Mesothelial cell of epicardium (in vitro differentiated cells): ENCODE data around the gene AP3B1. TPM values are rescaled to one million over a fixed set of nuclear protein-coding genes. Genes with fewer than 3 reads are reported as not detected.

Experiments
- DNase-seq, 2 experiments: peaks; one replicate each; pipeline ENCODE4 v3.0.0; 2021; ENCODE audit warnings: low spot score in 2 of 2; ENCODE audit not compliant: unreplicated experiment in 2 of 2
- H3K27ac Mint-ChIP-seq: 2 replicates; pipeline ENCODE4 v1.8.0; 2021; ENCODE audit warnings: mixed read lengths
- H3K27me3 Mint-ChIP-seq: 2 replicates; pipeline ENCODE4 v1.8.0; 2021; ENCODE audit warnings: low read depth, mixed read lengths
- H3K36me3 Mint-ChIP-seq: 2 replicates; pipeline ENCODE4 v1.8.0; 2021; ENCODE audit warnings: mixed read lengths
- H3K4me1 Mint-ChIP-seq: 2 replicates; pipeline ENCODE4 v1.8.0; 2021; ENCODE audit warnings: mixed read lengths
- H3K4me3 Mint-ChIP-seq: 2 replicates; pipeline ENCODE4 v1.8.0; 2021; ENCODE audit warnings: mild to moderate bottlenecking, moderate library complexity, mixed read lengths
- H3K9me3 Mint-ChIP-seq: 2 replicates; pipeline ENCODE4 v1.8.0; 2021; ENCODE audit warnings: mixed read lengths
- total RNA-seq: library from RNA; stranded (reverse); gene quantifications from 3 replicates; pipeline ENCODE4 v1.2.1, GENCODE V29; 2021
- TF ChIP-seq, protein P1 (sequence below): fragments of 200-600 bp; sonication (generic); IDR thresholded peaks from one replicate; pipeline ENCODE4 v1.5.0; 2021; ENCODE audit warnings: antibody characterized with exemption; ENCODE audit not compliant: unreplicated experiment

AP3B1 gene
- total RNA-seq, 1 donor from 2014 or later = 50.6 TPM

DNA sequence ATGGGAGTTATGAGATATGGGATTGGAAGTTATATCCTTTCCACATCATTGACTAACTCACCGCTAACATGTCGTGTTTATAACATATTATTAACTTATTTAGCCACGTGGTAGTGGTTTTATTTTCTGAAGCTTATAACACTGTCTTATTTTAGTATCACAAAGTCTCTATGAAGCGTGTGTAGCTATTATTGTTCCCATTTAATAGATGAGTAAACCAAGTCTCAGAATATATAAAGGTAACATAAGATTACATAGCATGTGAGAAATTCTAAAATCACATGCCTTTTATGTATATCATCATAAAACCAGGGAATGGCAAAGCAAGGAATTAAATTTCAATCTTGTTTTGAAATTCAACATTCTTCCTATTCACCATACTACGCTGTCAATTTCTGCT, 15.3 kb downstream of the AP3B1 start:
- peaks cover 11% of the 10 kb centered on the region for H3K4me1 Mint-ChIP-seq
- no peak overlapping the region for H3K27ac Mint-ChIP-seq
- no peaks in the 10 kb centered on the region for H3K27me3 Mint-ChIP-seq
- DNase-seq = no peak
- peaks cover 4% of the 10 kb centered on the region for H3K36me3 Mint-ChIP-seq
- H3K4me3 Mint-ChIP-seq = no peak overlapping the region
- H3K9me3 Mint-ChIP-seq = peaks cover 4% of the 10 kb centered on the region
- TF ChIP-seq, protein P1, sequence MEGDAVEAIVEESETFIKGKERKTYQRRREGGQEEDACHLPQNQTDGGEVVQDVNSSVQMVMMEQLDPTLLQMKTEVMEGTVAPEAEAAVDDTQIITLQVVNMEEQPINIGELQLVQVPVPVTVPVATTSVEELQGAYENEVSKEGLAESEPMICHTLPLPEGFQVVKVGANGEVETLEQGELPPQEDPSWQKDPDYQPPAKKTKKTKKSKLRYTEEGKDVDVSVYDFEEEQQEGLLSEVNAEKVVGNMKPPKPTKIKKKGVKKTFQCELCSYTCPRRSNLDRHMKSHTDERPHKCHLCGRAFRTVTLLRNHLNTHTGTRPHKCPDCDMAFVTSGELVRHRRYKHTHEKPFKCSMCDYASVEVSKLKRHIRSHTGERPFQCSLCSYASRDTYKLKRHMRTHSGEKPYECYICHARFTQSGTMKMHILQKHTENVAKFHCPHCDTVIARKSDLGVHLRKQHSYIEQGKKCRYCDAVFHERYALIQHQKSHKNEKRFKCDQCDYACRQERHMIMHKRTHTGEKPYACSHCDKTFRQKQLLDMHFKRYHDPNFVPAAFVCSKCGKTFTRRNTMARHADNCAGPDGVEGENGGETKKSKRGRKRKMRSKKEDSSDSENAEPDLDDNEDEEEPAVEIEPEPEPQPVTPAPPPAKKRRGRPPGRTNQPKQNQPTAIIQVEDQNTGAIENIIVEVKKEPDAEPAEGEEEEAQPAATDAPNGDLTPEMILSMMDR = no peak

DNA sequence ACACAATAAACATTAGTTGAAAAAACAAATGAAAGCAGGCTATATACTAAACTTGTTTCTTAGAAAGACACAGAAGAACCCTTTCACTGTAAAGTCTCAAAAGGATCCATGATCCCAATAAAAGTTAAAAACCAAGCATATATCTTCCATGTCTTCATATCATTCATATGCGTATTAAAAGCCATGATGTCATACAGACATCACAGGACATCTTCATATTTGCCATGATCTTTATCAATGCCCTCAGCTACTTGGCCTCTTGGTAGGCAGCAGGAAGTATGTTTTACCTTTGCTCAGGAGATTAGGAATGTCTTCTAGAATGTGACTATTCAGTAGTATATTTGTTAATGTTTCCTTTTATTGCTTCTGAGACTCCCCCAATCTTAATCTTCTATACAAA, 16.8 kb downstream of the AP3B1 start:
- TF ChIP-seq, protein P1 = no peak
- Mint-ChIP-seq H3K4me3 (no peak overlapping the region), H3K9me3 (no peaks in the 10 kb centered on the region), H3K27me3 (no peaks in the 10 kb centered on the region), H3K4me1 (peaks cover 11% of the 10 kb centered on the region), H3K27ac (peak overlapping the region; percentile 13), H3K36me3 (peaks cover 2% of the 10 kb centered on the region)
- DNase-seq = no peak

GRCh38 chr5:78275998-78276543, 18.4 kb downstream of the AP3B1 start:
- no peaks in the 10 kb centered on the region for H3K9me3 Mint-ChIP-seq
- H3K4me1 Mint-ChIP-seq = peaks cover 15% of the 10 kb centered on the region
- H3K4me3 Mint-ChIP-seq = no peak overlapping the region
- TF ChIP-seq, protein P1 = no peak
- H3K36me3 Mint-ChIP-seq = peaks cover 5% of the 10 kb centered on the region
- no peaks in the 10 kb centered on the region for H3K27me3 Mint-ChIP-seq
- DNase-seq = no peak
- H3K27ac Mint-ChIP-seq = no peak overlapping the region

DNA sequence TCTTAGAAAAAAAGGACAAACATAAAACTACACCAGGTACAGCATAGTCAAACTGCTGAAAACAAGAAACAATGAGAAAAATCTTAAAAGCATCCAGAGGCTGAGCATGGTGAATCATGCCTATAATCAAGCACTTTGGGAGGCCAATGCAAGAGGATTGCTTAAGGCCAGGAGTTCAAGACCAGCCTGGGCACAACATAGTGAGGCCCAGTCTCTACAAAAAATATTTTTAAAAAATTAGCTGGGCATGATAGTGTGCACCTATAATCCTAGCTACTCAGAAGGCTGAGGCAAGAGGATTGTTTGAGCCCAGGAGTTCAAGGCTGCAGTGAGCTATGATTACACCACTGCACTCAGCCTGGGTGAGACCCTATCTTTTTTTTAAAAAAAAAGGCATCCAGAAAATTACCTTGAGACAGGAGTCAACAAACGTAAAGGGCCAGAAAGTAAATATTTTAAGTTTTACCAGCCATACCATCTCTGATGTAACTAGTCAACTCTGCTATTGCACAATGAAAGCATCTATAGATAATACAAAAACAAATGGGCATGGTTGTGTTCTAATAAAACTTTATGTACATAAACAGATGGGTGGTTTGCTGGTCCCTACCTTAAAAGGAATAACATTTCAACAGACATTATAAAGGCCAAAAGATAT, 19.8 kb downstream of the AP3B1 start:
- DNase-seq = no peak
- Mint-ChIP-seq H3K36me3 (peaks cover 5% of the 10 kb centered on the region), H3K27ac (no peak overlapping the region), H3K9me3 (no peaks in the 10 kb centered on the region), H3K4me1 (peaks cover 15% of the 10 kb centered on the region), H3K4me3 (no peak overlapping the region), H3K27me3 (no peaks in the 10 kb centered on the region)
- TF ChIP-seq, protein P1 = no peak

- peaks cover 16% of the 10 kb centered on the region for H3K4me1 Mint-ChIP-seq
- no peak overlapping the region for H3K4me3 Mint-ChIP-seq
- no peaks in the 10 kb centered on the region for H3K9me3 Mint-ChIP-seq
- no peak overlapping the region for H3K27ac Mint-ChIP-seq
- TF ChIP-seq, protein P1 = no peak
- no peak for DNase-seq
- H3K27me3 Mint-ChIP-seq = no peaks in the 10 kb centered on the region
- H3K36me3 Mint-ChIP-seq = peaks cover 5% of the 10 kb centered on the region
Observed at GRCh38 chr5:78273436-78273835, 21.1 kb downstream of the AP3B1 start.
